ENCODE data around the gene RASGEF1C.
"Not testable (repeated sequence)": the region's sequence is repeated elsewhere in the genome, so short reads cannot be mapped to it uniquely, and the experiment has no call there.

Gene RASGEF1C

DNA sequence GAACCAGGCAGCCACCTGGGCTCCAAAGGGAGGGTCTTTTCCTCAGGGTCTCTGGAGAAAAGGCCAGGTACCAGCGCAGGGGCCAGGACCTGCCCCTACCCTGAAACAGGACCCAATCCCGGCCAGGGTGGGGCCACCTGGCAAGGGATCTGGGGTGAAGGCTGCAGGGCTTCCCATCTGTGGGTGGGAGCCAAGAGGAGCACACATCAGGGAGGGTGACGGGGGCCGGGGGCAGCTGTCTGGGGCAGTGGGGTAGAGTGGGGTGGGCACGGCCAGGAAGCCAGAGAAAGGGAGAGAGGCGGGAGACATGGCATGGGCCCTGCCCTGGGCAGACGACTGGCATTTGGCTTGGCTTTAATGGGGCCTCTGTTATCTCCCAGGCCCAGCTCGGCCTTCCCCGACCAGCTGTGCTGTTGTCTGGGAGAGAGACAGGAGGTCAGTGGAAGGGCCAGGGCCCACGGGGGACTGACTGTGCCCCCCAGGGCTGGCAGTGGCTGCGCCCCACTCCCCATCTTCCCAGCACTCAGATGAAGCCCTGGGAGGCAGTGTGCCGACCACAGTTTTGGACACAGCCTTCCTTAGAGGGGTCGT is 80.2 kb downstream of the RASGEF1C start:
- no peak overlapping the region for H3K4me3 ChIP-seq (ENCODE audit: low read depth, low read length)
- H3K27ac ChIP-seq, result no peak overlapping the region
- DNase-seq, result no peak
- H3K27me3 ChIP-seq (replicated peaks), result peaks cover 8% of the 10 kb centered on the region
- TF ChIP-seq CTCF (IDR thresholded peaks at IDR 0.05; ENCODE audit: low read depth, low read length, missing control alignments), result no peak
- in situ Hi-C loops (cut with HindIII; ENCODE audit: low pct_ligation_motif_present, low sequenced_read_pairs), result no loop called here
- H3K36me3 ChIP-seq (replicated peaks), result no peaks in the 10 kb centered on the region

- DNase-seq, result no peak
- no peaks in the 10 kb centered on the region for H3K36me3 ChIP-seq (replicated peaks)
- no peak overlapping the region for H3K27ac ChIP-seq
- H3K4me3 ChIP-seq (ENCODE audit: low read depth, low read length), result no peak overlapping the region
- no peak for TF ChIP-seq CTCF (IDR thresholded peaks at IDR 0.05; ENCODE audit: low read depth, low read length, missing control alignments)
- peaks cover 8% of the 10 kb centered on the region for H3K27me3 ChIP-seq (replicated peaks)
- in situ Hi-C loops (cut with HindIII; ENCODE audit: low pct_ligation_motif_present, low sequenced_read_pairs), result no loop called here
Observed at GRCh38 chr5:180127682-180128670, 81.0 kb downstream of the RASGEF1C start.

- no peak overlapping the region for H3K27ac ChIP-seq
- DNase-seq, result no peak
- in situ Hi-C loops (cut with HindIII; ENCODE audit: low pct_ligation_motif_present, low sequenced_read_pairs), result no loop called here
- H3K27me3 ChIP-seq (replicated peaks), result peaks cover 6% of the 10 kb centered on the region
- peak; percentile 77 for TF ChIP-seq CTCF (IDR thresholded peaks at IDR 0.05; ENCODE audit: low read depth, low read length, missing control alignments)
- H3K36me3 ChIP-seq (replicated peaks), result no peaks in the 10 kb centered on the region
- H3K4me3 ChIP-seq (ENCODE audit: low read depth, low read length), result no peak overlapping the region
Observed at GRCh38 chr5:180126716-180127681, 82.0 kb downstream of the RASGEF1C start.

- H3K27ac ChIP-seq; H3K36me3 ChIP-seq (replicated peaks); in situ Hi-C loops (cut with HindIII; ENCODE audit: low pct_ligation_motif_present, low sequenced_read_pairs); DNase-seq; H3K4me3 ChIP-seq (ENCODE audit: low read depth, low read length); H3K27me3 ChIP-seq (replicated peaks): not testable (repeated sequence)
Observed at GRCh38 chr5:180126156-180126555, 82.9 kb downstream of the RASGEF1C start.

DNA sequence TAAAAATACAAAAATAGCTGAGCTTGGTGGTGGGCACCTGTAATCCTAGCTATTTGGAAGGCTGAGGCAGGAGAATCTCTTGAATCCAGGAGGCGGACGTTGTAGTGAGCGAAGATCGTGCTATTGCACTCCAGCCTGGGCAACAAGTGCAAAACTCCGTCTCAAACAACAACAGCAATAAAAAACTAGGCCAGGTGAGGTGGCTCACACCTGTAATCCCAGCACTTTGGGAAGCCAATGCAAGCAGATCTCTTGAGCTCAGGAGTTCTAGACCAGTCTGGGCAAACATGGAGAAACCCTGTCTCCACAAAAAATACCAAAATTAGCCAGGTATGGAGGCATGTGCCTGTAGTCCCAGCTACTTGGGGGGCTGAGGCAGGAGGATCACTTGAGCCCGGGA is 84.3 kb downstream of the RASGEF1C start:
- in situ Hi-C loops (cut with HindIII; ENCODE audit: low pct_ligation_motif_present, low sequenced_read_pairs); H3K36me3 ChIP-seq (replicated peaks): not testable (repeated sequence)

GRCh38 chr5:180122875-180123274 is 86.1 kb downstream of the RASGEF1C start:
- no peak overlapping the region for H3K4me3 ChIP-seq (ENCODE audit: low read depth, low read length)
- peaks cover 3% of the 10 kb centered on the region for H3K27me3 ChIP-seq (replicated peaks)
- in situ Hi-C loops (cut with HindIII; ENCODE audit: low pct_ligation_motif_present, low sequenced_read_pairs), result no loop called here
- no peak for TF ChIP-seq CTCF (IDR thresholded peaks at IDR 0.05; ENCODE audit: low read depth, low read length, missing control alignments)
- H3K27ac ChIP-seq, result no peak overlapping the region
- H3K36me3 ChIP-seq (replicated peaks), result no peaks in the 10 kb centered on the region
- no peak for DNase-seq

More for the DNA sequence above, 84.3 kb downstream of the RASGEF1C start:
- H3K27ac ChIP-seq; H3K4me3 ChIP-seq (ENCODE audit: low read depth, low read length); DNase-seq; H3K27me3 ChIP-seq (replicated peaks): not testable (repeated sequence)

All from brain microvascular endothelial cell (primary cell).